GM18517 (cell line): Measurements from ENCODE around the gene ATP6V0C.

Source experiments
- ATAC-seq: cut with Tn5 transposase; IDR thresholded peaks from one replicate; pipeline ENCODE4 v1.9.1; 2021; ENCODE audit warnings: mild to moderate bottlenecking, moderate library complexity; ENCODE audit not compliant: unreplicated experiment

ATP6V0C gene

GRCh38 chr16:2513405-2514332 is at the start of gene ATP6V0C:
TSS of gene ATP6V0C (plus strand) at chr16:2513952. CDS start at chr16:2514104, 152 bp downstream.
- peak; percentile 64 for ATAC-seq

- ATAC-seq = no peak
Observed at GRCh38 chr16:2464333-2464732, 49.4 kb upstream of the ATP6V0C start.

- no peak for ATAC-seq
Observed at GRCh38 chr16:2465653-2466415, 47.9 kb upstream of the ATP6V0C start.

GRCh38 chr16:2466667-2467527 is 46.9 kb upstream of the ATP6V0C start:
- ATAC-seq = no peak

GRCh38 chr16:2467528-2468232 is 46.1 kb upstream of the ATP6V0C start:
- no peak for ATAC-seq

GRCh38 chr16:2468233-2468724 is 45.5 kb upstream of the ATP6V0C start:
- no peak for ATAC-seq

GRCh38 chr16:2468725-2469398 is 44.9 kb upstream of the ATP6V0C start:
- no peak for ATAC-seq

- no peak for ATAC-seq
Observed at GRCh38 chr16:2469399-2470233, 44.1 kb upstream of the ATP6V0C start.

GRCh38 chr16:2470234-2470601 is 43.5 kb upstream of the ATP6V0C start:
- ATAC-seq = no peak

- no peak for ATAC-seq
Observed at GRCh38 chr16:2470603-2471015, 43.1 kb upstream of the ATP6V0C start.

- ATAC-seq = no peak
Observed at GRCh38 chr16:2471016-2471652, 42.6 kb upstream of the ATP6V0C start, which contains the start of gene NTN3. TSS of gene NTN3 (plus strand) at chr16:2471297. CDS start at chr16:2471702, 405 bp downstream.

GRCh38 chr16:2471653-2472487 is 41.9 kb upstream of the ATP6V0C start:
- no peak for ATAC-seq

- no peak for ATAC-seq
Observed at GRCh38 chr16:2472488-2472864, 41.3 kb upstream of the ATP6V0C start.

GRCh38 chr16:2472885-2473445 is 40.8 kb upstream of the ATP6V0C start:
- ATAC-seq = no peak

- ATAC-seq = no peak
Observed at GRCh38 chr16:2473446-2473926, 40.3 kb upstream of the ATP6V0C start.

GRCh38 chr16:2473999-2474876 is 39.5 kb upstream of the ATP6V0C start:
- peak; percentile 29 for ATAC-seq
